Lung microvascular endothelial cell (primary cell): ENCODE data around the gene CDPF1. TPM values are rescaled to one million over a fixed set of nuclear protein-coding genes. Genes with fewer than 3 reads are reported as not detected.

Experiments used
- DNase-seq, 2 donors: peaks; one replicate each; pipeline versions ENCODE4 v3.0.0 to v3.0.0-alpha.2; 2010; ENCODE audit warnings: low read depth in 2 of 2
- total RNA-seq: library from RNA; depleted of rRNA; stranded (reverse); fragments of >200 nt; gene quantifications from 2 replicates; pipeline ENCODE4 v1.2.1, GENCODE V29; 2014

The CDPF1 gene
- total RNA-seq, 1 donor from 2014 or later = 8.7 TPM

- DNase-seq = no peak
Measured at GRCh38 chr22:46259374-46259773, 9.3 kb upstream of the CDPF1 start.

GRCh38 chr22:46256358-46256958, 6.4 kb upstream of the CDPF1 start:
- DNase-seq = no peak

DNA sequence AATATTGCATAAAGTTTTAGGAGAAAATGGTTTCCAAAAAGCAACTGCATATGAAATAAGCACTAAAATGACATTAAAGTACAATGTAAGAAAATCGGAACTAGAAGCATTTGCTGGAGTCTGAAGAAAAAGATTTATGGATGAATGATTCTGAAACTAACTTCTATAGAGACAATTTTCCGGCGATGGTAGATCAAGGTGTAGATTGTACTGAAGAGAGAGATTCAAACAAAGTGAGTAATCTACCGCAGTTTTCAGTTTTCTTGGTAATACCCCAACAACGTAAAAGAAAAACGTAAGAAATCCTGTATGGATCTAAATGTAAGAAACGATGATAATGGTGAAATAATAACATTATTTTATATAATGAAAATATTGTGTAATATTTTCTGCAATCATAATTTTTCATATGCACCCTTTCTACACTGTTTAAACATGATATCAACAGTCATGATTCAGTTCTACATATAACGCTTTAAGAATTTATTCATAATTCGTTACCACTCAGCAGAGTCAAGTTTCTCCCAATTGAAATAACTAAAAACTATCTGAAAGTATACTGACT, 1.8 kb upstream of the CDPF1 start:
- no peak for DNase-seq

DNA sequence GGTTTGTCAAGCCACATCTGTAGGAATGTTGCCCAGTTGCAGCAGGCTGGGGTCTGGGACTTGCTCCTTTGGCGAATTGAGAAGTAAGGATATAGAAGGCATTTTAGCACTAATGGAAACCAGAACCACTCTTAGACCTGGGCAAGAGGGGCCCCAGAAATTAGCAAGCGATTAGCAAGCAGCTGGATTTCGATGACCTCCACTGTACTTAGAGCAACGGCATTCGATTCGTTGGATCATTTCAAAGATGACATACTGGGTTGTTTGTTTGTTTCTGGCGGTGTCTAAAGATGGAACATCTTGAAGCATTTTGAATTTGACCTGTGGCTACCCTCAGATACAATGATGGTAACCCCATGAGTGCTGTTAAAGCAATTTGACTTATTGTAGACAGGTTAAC, 1.2 kb upstream of the CDPF1 start:
- DNase-seq = no peak

GRCh38 chr22:46250783-46251125, 661 bp upstream of the CDPF1 start:
- no peak for DNase-seq

GRCh38 chr22:46247443-46247975, 2.6 kb downstream of the CDPF1 start:
- no peak for DNase-seq

- no peak for DNase-seq
Measured at GRCh38 chr22:46246178-46246577, 3.9 kb downstream of the CDPF1 start.

- peak in 1 of 2 donors; percentile 92 for DNase-seq
Measured at GRCh38 chr22:46245511-46245910, 4.6 kb downstream of the CDPF1 start.

GRCh38 chr22:46244771-46245170, 5.3 kb downstream of the CDPF1 start:
- DNase-seq = no peak

DNA sequence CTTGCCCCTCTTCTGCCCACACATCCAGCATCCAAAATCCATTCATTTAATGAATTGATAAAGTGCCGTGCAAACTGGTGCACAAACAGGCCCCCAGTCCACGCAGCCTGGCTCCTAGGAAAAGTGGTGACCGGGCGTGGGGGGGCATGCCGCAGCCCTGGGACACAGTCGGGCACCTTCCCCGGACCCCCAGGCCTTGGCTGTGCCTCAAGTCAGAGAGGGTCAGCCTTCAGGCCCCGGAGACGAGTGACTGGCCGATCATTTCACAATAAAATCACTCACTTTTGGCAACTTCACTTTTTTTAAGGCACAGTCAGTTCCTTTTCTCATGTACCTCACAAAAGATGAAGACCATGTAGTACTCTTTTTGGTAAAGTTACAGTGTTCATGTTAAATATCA, 8.0 kb downstream of the CDPF1 start:
- DNase-seq = no peak

DNA sequence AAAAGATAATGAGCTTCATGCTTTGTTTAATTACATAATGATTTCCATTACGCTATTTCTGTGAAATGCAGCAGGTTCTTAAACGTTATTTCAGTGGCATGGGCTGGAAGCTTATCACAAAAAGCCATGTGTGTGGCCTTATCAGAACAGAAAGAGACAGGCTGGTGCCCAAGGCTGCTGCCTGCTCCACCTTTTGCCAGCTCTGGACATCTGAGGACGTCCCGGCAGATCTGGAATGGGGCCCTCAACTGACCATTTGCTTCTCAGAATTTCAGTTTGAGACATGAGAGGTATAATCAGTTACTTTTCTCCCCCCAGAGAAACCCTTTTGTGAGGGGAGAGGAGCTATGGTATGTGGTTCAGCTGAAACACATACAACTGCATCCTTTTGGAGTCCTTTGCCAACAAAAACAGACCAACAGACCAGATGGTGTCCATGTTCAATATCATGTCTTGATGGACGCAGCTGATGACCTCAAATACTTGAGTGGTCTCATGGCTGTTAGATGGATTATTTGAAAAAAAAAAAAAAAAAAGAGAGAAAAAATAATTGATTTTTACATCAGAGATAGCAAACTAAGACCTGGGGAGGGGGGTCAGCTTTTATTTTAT, 8.6 kb downstream of the CDPF1 start:
- DNase-seq = no peak

GRCh38 chr22:46240907-46241306, 9.2 kb downstream of the CDPF1 start:
- no peak for DNase-seq

- no peak for DNase-seq
Measured at GRCh38 chr22:46240506-46240905, 9.6 kb downstream of the CDPF1 start.

GRCh38 chr22:46240073-46240472, 10.0 kb downstream of the CDPF1 start:
- DNase-seq = no peak

DNA sequence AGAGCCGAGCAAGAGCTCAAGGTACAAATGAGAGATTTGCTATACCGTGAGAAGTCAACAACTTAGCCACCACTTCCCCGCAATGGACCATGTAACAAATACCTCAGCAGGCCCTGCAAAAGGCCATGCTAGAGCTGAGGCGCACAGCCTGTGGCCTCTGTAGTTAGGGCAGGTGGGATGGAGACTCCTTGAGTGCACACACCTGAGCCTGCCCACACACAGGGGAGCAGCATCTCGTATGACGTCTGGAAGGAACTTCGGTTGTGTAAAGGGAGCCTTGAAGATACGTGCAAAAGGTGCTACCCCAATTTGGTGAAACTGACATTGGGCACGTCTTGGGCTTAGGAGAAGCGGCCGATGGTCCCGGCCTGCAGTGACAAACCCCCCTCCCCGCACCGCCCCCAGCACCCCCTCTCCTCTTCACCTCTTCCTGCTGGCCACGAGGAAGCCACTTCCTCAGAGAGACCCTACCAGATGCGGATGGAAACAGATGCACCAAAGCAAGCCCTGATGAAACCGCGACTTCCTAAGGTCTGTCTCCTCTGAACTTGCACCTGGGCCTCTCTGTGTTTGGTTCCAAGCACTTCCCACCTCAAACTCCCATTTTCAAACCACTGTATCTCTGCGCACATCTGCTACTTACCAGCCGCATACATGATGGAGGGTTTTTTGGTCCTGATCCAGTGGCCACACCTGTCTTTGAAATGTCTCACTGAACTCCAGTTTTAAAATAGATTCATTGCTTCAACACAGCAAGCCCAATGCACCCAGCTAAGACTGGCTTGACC, 10.6 kb downstream of the CDPF1 start:
- DNase-seq = no peak

- no peak for DNase-seq
Measured at GRCh38 chr22:46238541-46238940, 11.6 kb downstream of the CDPF1 start.

- no peak for DNase-seq
Measured at GRCh38 chr22:46237453-46238124, 12.5 kb downstream of the CDPF1 start.

GRCh38 chr22:46234969-46235368, 15.1 kb downstream of the CDPF1 start:
- DNase-seq = no peak

GRCh38 chr22:46233231-46233630, 16.9 kb downstream of the CDPF1 start:
- peak; percentile 39 to 51 for DNase-seq

- DNase-seq = no peak
Measured at GRCh38 chr22:46230262-46230901, 19.7 kb downstream of the CDPF1 start.

DNA sequence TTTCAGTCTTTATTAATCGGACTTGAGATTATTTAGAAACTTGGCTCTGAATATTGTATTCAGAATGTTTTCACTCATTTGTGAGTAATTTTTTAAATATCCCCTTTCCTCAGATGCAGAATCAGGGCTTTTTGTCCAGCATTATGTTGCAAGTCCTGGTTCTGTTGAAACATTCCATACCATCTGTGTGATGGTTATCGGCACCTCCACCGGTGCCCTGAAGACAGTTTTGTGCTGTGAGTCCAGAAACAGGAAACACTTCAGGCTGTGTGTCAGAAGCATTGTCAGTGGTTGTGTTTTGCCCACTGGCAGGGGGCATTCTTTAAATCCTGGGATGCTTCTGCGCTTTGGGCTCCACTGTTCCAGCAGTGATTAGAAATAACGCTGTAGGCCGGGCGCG, 20.4 kb downstream of the CDPF1 start:
- no peak for DNase-seq
